GM21825 (cell line): ENCODE data around the gene ACSS1.

Experiments
- ATAC-seq: cut with Tn5 transposase; IDR thresholded peaks from one replicate; pipeline ENCODE4 v1.9.1; 2021; ENCODE audit warnings: mild to moderate bottlenecking, moderate library complexity; ENCODE audit not compliant: unreplicated experiment

Gene ACSS1

GRCh38 chr20:25058051-25058846 is at the start of gene ACSS1:
Gene ACSS1, minus strand, starts transcription at chr20:25058139. Its CDS starts 37 bp downstream, at chr20:25058102.
- ATAC-seq: peak; percentile 60

DNA sequence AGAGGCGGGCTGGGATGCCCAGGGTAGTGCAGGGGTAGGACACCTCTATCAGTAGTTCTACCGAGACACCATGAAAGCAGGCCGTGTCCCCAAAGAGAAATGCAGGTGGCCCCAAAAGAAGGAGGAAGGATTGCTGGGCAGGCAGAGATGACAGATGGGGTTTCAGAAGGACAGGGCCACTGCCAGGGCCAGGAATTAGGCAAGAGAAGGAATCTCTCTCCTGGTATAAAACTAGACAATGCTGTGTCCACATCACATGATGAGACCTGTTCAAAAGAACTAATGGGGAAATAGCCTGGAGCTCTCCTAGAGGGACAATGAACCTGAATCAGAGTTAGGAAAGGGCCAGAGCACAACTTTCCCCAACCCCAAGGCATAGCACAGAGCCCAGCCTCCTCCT is 45.6 kb upstream of the ACSS1 start:
- no peak for ATAC-seq

DNA sequence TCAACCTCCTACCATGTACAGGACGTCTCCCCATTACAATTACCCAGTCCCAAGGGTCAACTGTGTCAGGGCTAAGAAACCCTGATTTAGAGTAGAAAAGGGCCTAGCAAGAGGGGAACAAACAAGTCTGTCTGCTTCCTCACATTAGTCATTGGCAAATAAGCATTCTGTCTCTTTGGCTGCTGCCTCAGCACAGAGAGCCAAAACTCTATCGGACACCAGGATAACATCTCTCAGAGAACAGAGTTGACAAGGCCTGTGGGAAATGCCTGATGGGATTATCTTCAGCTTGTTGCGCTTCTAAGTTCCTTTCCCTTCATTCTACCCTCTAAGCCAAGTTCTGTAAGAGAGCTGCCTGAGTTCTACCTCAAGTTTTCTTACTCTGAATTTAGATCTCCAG is 43.0 kb upstream of the ACSS1 start:
- no peak for ATAC-seq

DNA sequence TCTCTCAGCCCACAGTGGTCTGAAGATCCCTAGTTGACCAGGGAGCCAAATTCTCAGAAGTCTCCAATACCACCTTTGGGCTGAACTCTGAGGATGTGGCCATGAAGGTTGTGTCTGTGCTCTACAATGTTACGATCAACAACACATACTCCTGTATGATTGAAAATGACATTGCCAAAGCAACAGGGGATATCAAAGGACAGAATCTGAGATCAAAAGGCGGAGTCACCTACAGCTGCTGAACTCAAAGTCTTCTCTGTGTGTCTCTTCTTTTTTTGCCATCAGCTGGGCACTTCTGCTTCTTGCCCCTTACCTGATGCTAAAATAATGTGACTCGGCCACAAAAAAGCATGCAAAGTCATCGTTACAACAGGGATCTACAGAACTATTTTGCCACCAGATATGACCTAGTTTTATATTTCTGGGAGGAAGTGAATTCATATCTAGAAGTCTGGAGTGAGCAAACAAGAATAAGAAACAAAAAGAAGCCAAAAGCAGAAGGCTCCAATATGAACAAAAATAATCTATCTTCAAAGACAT is 41.7 kb upstream of the ACSS1 start:
- no peak for ATAC-seq

- ATAC-seq: no peak
Measured at GRCh38 chr20:25097498-25097897, 39.6 kb upstream of the ACSS1 start.

DNA sequence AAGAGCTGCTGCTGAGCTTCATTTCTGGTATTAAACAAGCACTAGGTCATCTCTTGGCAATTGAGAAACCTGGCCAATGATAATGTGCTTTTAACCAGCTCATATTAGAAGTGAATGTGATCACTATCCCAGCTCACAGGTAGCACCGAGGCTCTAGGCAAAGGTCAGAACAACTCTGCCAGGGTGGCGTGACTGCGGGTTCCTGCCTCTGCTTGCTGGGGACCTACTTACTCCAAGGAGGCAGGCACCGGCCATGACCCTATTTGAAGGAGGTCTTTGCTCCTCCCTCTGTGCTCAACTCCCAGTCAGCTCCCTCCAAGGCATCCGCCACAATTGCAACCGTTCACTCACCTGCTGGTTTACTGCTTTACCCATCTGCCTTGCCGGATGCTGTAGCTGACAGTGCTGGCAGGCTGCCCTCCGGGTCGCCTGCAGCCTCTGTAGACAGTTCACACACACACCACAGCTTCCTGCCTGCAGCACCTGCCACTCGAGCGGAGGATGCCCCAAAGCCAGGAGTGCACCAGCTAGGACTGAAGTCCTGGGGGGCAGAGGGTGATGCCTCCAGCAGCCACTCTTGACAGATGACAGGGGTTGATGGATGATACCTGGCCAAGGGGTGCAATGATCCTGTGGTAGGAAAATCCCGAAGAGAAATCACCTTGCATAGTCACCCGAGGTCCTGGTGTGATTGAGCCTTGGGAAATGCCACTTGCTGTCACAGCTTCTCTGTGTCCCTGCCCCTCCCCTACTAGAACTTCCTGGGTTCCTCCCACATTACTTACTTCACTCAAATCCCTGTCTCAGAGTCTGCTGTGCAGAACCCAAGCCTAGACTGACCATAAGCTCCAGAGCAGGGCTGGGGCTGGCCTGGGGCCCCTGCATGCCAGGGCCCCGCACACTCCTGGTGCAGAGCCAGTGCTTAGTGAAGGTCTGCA is 32.8 kb upstream of the ACSS1 start:
- peak; percentile 90 for ATAC-seq

DNA sequence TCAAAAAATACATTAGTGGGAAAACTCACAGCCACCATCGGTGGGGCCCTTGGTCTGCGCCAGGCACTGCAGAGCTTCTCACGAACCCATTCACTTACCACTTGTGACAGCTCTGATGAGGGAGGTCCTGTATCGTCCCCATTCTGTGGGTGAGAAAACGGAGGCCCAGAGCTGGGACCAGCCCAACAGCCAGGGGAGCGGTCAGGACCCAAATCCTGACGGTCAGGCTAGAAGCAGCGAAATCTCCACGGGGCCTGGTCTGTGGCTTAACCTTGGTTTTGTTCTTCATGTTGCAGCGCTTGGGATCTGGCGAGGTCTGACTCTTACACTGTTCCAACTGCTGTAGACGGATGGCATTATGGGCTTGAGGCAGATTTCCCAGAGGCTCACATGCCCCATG is 31.7 kb upstream of the ACSS1 start:
- no peak for ATAC-seq

DNA sequence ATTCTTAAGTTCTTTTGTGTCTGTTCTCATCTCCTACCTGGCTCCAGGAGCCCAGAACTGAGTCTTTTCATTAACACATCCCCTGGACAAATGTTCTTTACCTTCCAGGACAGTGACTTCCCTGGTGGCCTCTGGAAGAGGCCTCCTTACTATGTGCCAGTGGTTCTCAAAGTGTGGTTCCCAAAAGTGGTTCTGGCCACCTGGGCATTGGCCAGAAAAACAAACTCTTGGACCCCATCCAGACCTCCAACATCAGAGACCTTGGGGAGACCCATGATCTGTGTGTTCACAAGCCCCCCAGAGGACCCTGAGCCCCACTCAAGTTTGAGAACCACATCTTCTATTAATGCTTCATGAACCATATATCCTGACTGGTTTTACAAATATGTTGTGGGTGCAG is 31.2 kb upstream of the ACSS1 start:
- ATAC-seq: no peak

DNA sequence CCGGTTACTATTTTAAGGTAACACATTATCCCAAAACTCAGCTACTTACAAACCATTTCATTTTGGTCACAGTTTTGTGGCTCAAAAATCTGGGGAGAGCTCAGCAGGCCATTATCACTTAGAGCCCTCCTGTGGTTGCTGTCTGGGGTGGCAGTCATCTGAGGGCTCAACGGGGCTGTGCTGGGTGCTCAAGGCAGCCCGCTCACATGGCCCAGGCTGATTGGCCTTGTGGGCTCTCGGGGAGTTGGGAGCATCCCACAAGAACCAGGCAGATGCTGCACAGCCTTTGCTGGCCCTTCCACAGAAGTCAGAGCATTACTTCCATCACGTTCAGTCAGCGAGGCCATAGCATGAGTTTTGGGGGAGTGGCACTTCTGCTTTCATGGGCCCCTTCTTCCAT is 30.3 kb upstream of the ACSS1 start:
- ATAC-seq: no peak

DNA sequence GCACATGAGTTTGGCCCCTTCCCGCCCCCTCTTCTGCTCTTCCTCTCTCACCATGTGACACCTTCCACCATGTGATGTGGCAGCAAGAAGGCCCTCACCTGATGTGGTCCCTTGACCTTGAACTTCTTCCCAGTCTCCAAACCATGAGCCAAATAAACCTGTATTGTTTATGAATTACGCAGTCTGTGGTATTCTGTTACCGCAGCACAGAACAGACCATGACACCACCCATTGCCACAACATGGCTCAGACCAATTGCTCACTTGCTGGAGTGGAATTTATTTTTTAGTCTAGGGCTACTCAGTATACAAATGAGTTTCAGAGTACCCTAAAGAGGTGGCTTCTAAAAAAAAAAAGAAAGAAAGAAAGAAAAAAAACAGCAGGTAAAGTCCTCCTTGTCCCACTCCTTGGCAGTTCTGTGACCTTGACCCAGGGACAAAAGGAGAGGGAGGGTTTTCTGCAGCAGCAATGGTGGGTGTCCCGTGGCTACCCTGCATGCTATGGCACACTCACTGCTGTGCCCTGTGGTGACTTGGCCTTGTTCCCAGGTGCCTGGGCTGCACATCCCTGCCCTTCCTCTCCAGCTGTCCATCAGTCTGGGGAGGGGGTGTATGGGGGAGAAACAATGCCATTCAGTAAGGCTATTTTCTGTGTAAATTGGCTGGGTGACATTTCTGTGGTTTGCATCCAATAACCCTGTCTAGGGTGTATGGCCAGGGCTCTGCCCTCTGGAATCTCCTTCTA is 29.4 kb upstream of the ACSS1 start:
- no peak for ATAC-seq

GRCh38 chr20:25085756-25086495 is 28.0 kb upstream of the ACSS1 start:
- no peak for ATAC-seq

DNA sequence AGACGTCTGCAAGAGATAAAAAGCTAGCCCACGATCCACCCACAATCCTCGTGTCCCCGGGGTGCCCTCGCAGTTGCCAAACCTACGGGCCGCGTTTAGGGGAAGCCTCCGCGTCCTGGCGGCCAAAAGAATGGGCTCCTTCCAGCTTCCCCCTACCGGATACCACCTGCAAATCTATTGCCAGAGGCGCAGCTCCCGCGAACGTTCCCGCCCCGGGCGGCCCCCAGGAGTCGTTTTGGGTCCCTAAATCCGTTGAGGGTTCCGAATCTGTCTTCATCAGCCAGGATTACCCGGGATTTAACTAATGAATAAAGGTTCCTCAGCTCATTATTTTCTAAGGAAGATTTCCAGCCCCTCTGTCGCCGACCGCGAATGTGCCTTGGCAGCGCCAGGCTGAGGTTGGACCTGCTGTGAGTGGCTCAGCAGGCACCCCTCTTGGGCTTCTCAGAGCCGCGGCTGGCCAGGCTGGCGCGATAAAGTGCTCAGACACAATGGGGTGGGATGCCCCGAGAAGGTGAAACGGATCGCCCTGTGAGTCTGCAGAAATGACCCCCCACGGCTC is 26.8 kb upstream of the ACSS1 start:
- no peak for ATAC-seq

- no peak for ATAC-seq
Measured at GRCh38 chr20:25083773-25084625, 26.1 kb upstream of the ACSS1 start.

DNA sequence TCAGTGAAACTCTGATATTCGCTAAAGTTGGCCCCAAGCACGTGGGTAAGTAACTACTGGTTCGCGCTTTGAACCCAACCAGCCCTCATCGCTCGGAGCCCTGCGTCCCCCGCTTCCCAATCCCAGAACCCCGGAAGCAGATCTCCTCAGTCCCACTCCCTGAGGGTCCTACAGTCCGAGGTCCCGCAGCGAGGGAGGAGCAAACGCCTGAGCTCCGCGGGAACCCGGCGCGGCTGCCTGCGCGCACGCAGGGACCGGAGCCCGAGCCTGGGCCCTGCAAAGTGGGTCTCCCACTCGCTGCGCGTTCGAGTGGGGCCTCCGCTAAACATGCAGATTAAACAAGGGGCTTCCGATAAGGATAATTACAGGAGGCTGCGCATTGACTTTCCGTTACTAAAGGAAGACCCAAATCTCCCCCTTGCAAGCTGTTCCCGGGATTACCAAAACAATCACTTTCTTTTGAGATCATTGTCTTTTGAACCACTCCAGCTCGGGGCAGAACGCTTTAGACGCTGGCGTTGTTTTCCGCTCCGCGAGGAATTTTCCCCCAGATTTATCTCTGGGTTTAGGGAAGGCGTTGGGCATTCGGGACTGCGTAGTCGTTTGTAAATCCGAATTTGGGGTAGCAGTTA is 25.3 kb upstream of the ACSS1 start:
- ATAC-seq: no peak

DNA sequence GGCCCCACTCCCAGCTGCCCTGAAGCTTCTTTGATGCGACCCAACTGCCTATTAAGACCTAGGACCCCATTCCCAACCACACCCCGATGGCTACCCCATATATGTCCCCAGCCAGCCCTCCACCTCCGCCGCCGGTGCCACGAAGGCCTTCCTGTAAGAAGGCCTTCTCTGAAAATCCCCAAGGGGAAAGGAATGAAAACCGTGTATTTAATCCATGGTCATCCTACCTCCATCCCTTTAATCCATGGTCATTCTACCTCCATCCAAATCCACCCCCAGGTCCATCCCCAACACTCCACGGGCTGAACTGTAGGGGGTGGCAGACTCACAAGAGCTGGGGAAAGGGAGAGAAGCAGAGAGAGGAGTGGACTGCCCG is 24.5 kb upstream of the ACSS1 start:
- no peak for ATAC-seq

- ATAC-seq: no peak
Measured at GRCh38 chr20:25081730-25082497, 24.0 kb upstream of the ACSS1 start, which contains the start of gene VSX1. Gene VSX1, minus strand, starts transcription at chr20:25082141. Its CDS starts 45 bp downstream, at chr20:25082096.

DNA sequence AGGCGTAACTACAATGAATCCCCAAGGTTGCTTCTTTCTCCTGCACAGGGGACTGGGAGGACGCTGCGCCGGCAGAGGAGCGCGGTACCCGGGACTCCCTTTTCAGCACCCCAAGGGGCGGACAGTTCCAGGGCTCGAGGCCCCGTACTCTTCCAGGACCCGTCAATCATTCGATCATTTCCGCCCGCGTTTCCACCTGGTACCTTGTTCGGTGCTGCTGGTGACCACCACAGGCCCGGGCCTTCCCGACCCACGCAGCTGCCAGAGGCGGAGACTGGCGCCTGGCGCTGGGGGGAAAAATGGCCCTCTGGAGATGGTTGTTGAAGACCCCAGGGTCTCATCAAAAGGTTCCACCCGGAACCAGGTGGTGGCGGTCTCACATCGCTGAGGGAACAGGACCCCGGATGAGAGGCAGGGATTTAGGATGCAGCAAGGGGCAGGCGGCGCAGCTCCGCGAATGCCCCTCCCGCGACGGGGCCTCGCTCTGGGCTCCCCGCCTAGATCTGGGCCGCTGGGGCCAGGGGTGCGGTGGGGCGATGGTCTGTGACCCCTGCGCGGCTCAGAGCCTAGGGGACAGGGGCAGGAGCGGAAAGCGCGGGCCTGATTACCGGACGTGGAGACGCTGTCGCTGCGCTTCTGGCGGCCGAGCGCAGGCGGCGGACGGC is 23.3 kb upstream of the ACSS1 start:
- no peak for ATAC-seq
